GM12891 (cell line): Measurements from ENCODE around the gene MRPL49.
A peak's percentile ranks its signal among the peaks of the same experiment; 100 is the strongest.

Source experiments
- PAX5 ChIP-seq: IDR thresholded peaks from 2 replicates; pipeline ENCODE4 v1.6.1; 2011; ENCODE audit warnings: low read length, moderate library complexity, mild to moderate bottlenecking; ENCODE audit not compliant: insufficient read depth, severe bottlenecking
- POLR2A ChIP-seq: IDR thresholded peaks from 2 replicates; pipeline ENCODE4 v1.6.1; 2011; ENCODE audit warnings: low read depth, low read length, control low read depth
- POLR2AphosphoS5 ChIP-seq: IDR thresholded peaks from 2 replicates; pipeline ENCODE4 v1.6.1; 2011; ENCODE audit warnings: low read depth, low read length, control low read depth
- POU2F2 ChIP-seq: IDR thresholded peaks from 2 replicates; pipeline ENCODE4 v1.6.1; 2011; ENCODE audit warnings: low read depth, mild to moderate bottlenecking, control low read depth, low read length, moderate library complexity
- SPI1 ChIP-seq: IDR thresholded peaks from 2 replicates; pipeline ENCODE4 v1.6.1; 2011; ENCODE audit warnings: low read depth, low read length, control low read depth
- TAF1 ChIP-seq: IDR thresholded peaks from 2 replicates; pipeline ENCODE4 v1.6.1; 2011; ENCODE audit warnings: low read depth, low read length, control low read depth

DNA sequence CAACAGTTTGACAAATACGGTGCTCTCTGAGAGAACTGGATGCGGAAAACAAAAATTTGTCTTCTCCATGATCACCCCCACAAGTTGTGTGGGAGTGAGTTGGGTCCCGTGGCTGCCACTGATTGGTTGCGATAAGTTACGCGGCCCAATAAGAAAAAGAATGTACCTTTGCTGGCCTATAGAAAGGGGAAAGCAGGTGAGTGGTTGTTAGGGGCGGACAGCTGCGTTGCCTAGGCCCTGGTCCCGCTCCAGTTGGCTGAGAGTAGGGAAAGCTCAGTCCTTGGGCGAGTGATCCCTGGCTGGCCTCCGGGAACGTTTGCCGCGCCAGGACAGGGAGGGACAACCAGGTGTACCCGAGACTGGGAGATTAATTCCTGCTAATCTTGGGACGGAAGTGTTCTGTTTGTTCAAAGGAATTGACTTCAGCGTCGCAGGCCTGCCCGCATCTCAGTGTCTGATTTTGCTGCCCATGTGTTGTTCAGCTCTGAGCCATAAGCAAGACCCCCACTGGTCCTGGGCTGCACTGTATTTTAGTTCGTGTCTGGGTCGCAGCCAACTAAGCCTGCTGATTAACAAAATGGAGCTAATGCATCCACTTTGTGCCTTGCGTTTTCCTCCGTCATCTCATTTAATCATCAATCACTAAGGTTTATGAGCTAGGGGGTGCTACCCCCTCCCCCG, 13.0 kb downstream of the MRPL49 start:
- TF ChIP-seq TAF1: 0 out of 2 replicates have a peak, but pooled peaks have one; percentile 23
- no peak for TF ChIP-seq PAX5
- peak; percentile 58; the same call in 1 of the 2 replicates for TF ChIP-seq POLR2A
- 0 out of 2 replicates have a peak, but pooled peaks have one; percentile 1 for TF ChIP-seq SPI1
- TF ChIP-seq POLR2AphosphoS5: peak; percentile 63
- 0 out of 2 replicates have a peak, but pooled peaks have one; percentile 16 for TF ChIP-seq POU2F2
